Measurements from ENCODE around the gene RTN4.

The RTN4 gene

DNA sequence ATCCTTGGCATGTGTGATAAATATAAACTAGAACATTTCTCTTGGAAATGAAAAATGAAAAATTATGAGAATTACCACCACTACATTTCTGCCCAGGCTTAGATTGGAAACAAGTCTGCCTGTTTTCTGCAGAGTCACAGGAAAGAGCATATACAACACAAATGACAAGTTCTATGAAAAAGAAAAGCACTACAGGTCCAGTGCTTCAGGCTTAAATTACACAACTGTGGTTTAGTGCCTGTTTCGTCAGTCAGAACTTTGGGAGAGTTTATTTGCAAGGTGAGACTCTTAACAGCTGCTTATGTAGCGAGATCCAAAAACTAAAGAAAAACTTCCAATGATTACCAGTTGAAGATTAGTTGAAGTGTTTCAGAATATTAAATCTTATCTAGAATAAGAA is 68.9 kb downstream of the RTN4 start:
- H3K27ac ChIP-seq (ENCODE audit: low read depth, low read length), result no peak overlapping the region
- H3K4me1 ChIP-seq (ENCODE audit: control insufficient read depth, low read length), result peaks cover 8% of the 10 kb centered on the region
- peaks cover 33% of the 10 kb centered on the region for H3K36me3 ChIP-seq (ENCODE audit: control insufficient read depth, low read length)
- H3K9me2 ChIP-seq (replicated peaks; ENCODE audit: control insufficient read depth, low read length), result no peaks in the 10 kb centered on the region
- peaks cover 10% of the 10 kb centered on the region; the same call in 1 of the 2 replicates for H3K79me2 ChIP-seq (ENCODE audit: control insufficient read depth, low read length)
- H3K27me3 ChIP-seq (ENCODE audit: control insufficient read depth, low read length), result no peaks in the 10 kb centered on the region
- no peak overlapping the region for H3K4me3 ChIP-seq (ENCODE audit: low read length)
- TF ChIP-seq CTCF (IDR thresholded peaks at IDR 0.05; ENCODE audit: low read depth, low read length, poor library complexity, severe bottlenecking) (no peak), EZH2phosphoT487 (IDR thresholded peaks at IDR 0.05; ENCODE audit: borderline replicate concordance, low read length) (no peak)
- H3K9me3 ChIP-seq (ENCODE audit: control insufficient read depth, insufficient read depth, low read length), result no peaks in the 10 kb centered on the region
- H4K20me1 ChIP-seq (ENCODE audit: control insufficient read depth, insufficient read depth, low read depth, low read length), result no peaks in the 10 kb centered on the region
- 0 out of 2 replicates have a peak, but pooled peaks cover 2% of the 10 kb centered on the region for H3F3A ChIP-seq (ENCODE audit: control insufficient read depth, insufficient read depth)
- H3K4me2 ChIP-seq (ENCODE audit: low read length), result no peak overlapping the region

- H4K20me1 ChIP-seq (ENCODE audit: control insufficient read depth, insufficient read depth, low read depth, low read length), result no peaks in the 10 kb centered on the region
- no peak overlapping the region for H3K4me3 ChIP-seq (ENCODE audit: low read length)
- peaks cover 13% of the 10 kb centered on the region for H3K4me1 ChIP-seq (ENCODE audit: control insufficient read depth, low read length)
- H3F3A ChIP-seq (ENCODE audit: control insufficient read depth, insufficient read depth), result peaks cover 2% of the 10 kb centered on the region; the same call in 1 of the 2 replicates
- 0 out of 2 replicates have a peak, but pooled peaks cover 14% of the 10 kb centered on the region for H3K79me2 ChIP-seq (ENCODE audit: control insufficient read depth, low read length)
- H3K9me2 ChIP-seq (replicated peaks; ENCODE audit: control insufficient read depth, low read length), result no peaks in the 10 kb centered on the region
- TF ChIP-seq CTCF (IDR thresholded peaks at IDR 0.05; ENCODE audit: low read depth, low read length, poor library complexity, severe bottlenecking) (no peak), EZH2phosphoT487 (IDR thresholded peaks at IDR 0.05; ENCODE audit: borderline replicate concordance, low read length) (no peak)
- no peak overlapping the region for H3K27ac ChIP-seq (ENCODE audit: low read depth, low read length)
- H3K9me3 ChIP-seq (ENCODE audit: control insufficient read depth, insufficient read depth, low read length), result no peaks in the 10 kb centered on the region
- H3K4me2 ChIP-seq (ENCODE audit: low read length), result no peak overlapping the region
- H3K27me3 ChIP-seq (ENCODE audit: control insufficient read depth, low read length), result no peaks in the 10 kb centered on the region
- peaks cover 34% of the 10 kb centered on the region for H3K36me3 ChIP-seq (ENCODE audit: control insufficient read depth, low read length)
Observed at GRCh38 chr2:54979321-54980044, 70.8 kb downstream of the RTN4 start.

GRCh38 chr2:54977149-54977548 is 73.1 kb downstream of the RTN4 start:
- Histone ChIP-seq H3K27ac (ENCODE audit: low read depth, low read length) (no peak overlapping the region), H3F3A (ENCODE audit: control insufficient read depth, insufficient read depth) (peaks cover 2% of the 10 kb centered on the region), H3K79me2 (ENCODE audit: control insufficient read depth, low read length) (0 out of 2 replicates have a peak, but pooled peaks cover 13% of the 10 kb centered on the region), H3K4me1 (ENCODE audit: control insufficient read depth, low read length) (peaks cover 13% of the 10 kb centered on the region), H3K4me3 (ENCODE audit: low read length) (no peak overlapping the region), H3K9me3 (ENCODE audit: control insufficient read depth, insufficient read depth, low read length) (no peaks in the 10 kb centered on the region), H3K27me3 (ENCODE audit: control insufficient read depth, low read length) (no peaks in the 10 kb centered on the region), H3K4me2 (ENCODE audit: low read length) (no peak overlapping the region), H3K9me2 (replicated peaks; ENCODE audit: control insufficient read depth, low read length) (no peaks in the 10 kb centered on the region), H3K36me3 (ENCODE audit: control insufficient read depth, low read length) (peaks cover 49% of the 10 kb centered on the region), H4K20me1 (ENCODE audit: control insufficient read depth, insufficient read depth, low read depth, low read length) (no peaks in the 10 kb centered on the region)
- no peak for TF ChIP-seq CTCF (IDR thresholded peaks at IDR 0.05; ENCODE audit: low read depth, low read length, poor library complexity, severe bottlenecking)
- TF ChIP-seq EZH2phosphoT487 (IDR thresholded peaks at IDR 0.05; ENCODE audit: borderline replicate concordance, low read length), result no peak

All from DOHH2 (cell line).